Activated CD8-positive, alpha-beta memory T cell treated with anti-CD3 and anti-CD28 coated beads, Interleukin-2, amount 50 U/mL, for 24 hours (primary cell): ENCODE measurements around the gene CACNB1.

ENCODE experiments used
- DNase-seq: peaks from one replicate; pipeline ENCODE4 v3.0.0-alpha.2; 2020; ENCODE audit errors: extremely low read depth

Gene CACNB1

GRCh38 chr17:39197380-39198185 is at the start of gene CACNB1:
Gene CACNB1 (minus strand): TSS chr17:39197669. CDS start chr17:39197495, 174 bp downstream.
- DNase-seq: peak; percentile 35

- no peak for DNase-seq
These were observed 48.8 kb upstream of the CACNB1 start for GRCh38 chr17:39246274-39246673.

- DNase-seq: peak; percentile 66
These were observed 47.4 kb upstream of the CACNB1 start for GRCh38 chr17:39244600-39245570.

GRCh38 chr17:39244016-39244599 is 46.6 kb upstream of the CACNB1 start:
- no peak for DNase-seq

- DNase-seq: no peak
These were observed 45.7 kb upstream of the CACNB1 start for GRCh38 chr17:39243155-39243554.

GRCh38 chr17:39240631-39241030 is 43.2 kb upstream of the CACNB1 start:
- DNase-seq: no peak

- DNase-seq: no peak
These were observed 42.3 kb upstream of the CACNB1 start for GRCh38 chr17:39239640-39240314.

GRCh38 chr17:39238311-39238972 is 41.0 kb upstream of the CACNB1 start:
- DNase-seq: peak; percentile 35

- no peak for DNase-seq
These were observed 40.1 kb upstream of the CACNB1 start for GRCh38 chr17:39237586-39237985.

- no peak for DNase-seq
These were observed 39.5 kb upstream of the CACNB1 start for GRCh38 chr17:39236981-39237441.

GRCh38 chr17:39236450-39236927 is 39.0 kb upstream of the CACNB1 start:
- no peak for DNase-seq

GRCh38 chr17:39235555-39236449 is 38.3 kb upstream of the CACNB1 start:
- no peak for DNase-seq

GRCh38 chr17:39231591-39232551 is 34.4 kb upstream of the CACNB1 start:
- DNase-seq: no peak

GRCh38 chr17:39231091-39231561 is 33.7 kb upstream of the CACNB1 start:
- DNase-seq: no peak

GRCh38 chr17:39230361-39230760 is 32.9 kb upstream of the CACNB1 start:
- no peak for DNase-seq

GRCh38 chr17:39229274-39229913 is 31.9 kb upstream of the CACNB1 start:
- DNase-seq: no peak

- DNase-seq: no peak
These were observed 30.0 kb upstream of the CACNB1 start for GRCh38 chr17:39227364-39227919.
